Heart left ventricle (tissue), 13 donors: ENCODE results near the gene NEUROD6.

ENCODE experiments used
- POLR2A ChIP-seq, 2 donors: fragments of 450-650 bp; IDR thresholded peaks; one replicate each; pipeline ENCODE4 v1.6.1; 2017; ENCODE audit warnings: antibody characterized with exemption in 2 of 2, mild to moderate bottlenecking in 2 of 2, moderate library complexity in 2 of 2
- TF ChIP-seq, protein P1 (sequence below), 12 donors: fragments of 200-600 bp; sonication (generic) in 4 of 12; IDR thresholded peaks; one replicate each; pipeline versions ENCODE4 v1.5.0 to v1.8.0; 2018 to 2022; ENCODE audit warnings: antibody characterized with exemption in 12 of 12, mild to moderate bottlenecking in 5 of 12
- donor health status: ischemic (EF 13 %, LVEDD 7.1; RV severe dilation, severe dysfunction).
- donor health status: DM: no; HTN: yes; CAD: no.
- donor health status: DM: no; HTN: no; CAD: no.
- donor health status: ischemic (EF 25% LVEDD 6.9; RV normal size, moderate dysfunction).
- donor health status: ischemic (EF 25% LVEDD 5.7; RV mildly dilated, moderate dysfunction).
- donor health status: ischemic (EF 35%, LVEDD 5.7; RV mildly dilated, moderate dysfunction).
- donor health status: nonischemic (EF 11% LVEDD 7.7; RV severe dilation, severe dysfunction).
- donor health status: DM: yes; HTN: yes; CAD: no.
- donor health status: PGD.
- donor health status: ischemic (EF 29% LVEDD 5.4; RV normal size, mild dysfunction).
- donor health status: nonischemic (EF 23%, LVEDD 6.1; RV moderate dilation, normal function).

DNA sequence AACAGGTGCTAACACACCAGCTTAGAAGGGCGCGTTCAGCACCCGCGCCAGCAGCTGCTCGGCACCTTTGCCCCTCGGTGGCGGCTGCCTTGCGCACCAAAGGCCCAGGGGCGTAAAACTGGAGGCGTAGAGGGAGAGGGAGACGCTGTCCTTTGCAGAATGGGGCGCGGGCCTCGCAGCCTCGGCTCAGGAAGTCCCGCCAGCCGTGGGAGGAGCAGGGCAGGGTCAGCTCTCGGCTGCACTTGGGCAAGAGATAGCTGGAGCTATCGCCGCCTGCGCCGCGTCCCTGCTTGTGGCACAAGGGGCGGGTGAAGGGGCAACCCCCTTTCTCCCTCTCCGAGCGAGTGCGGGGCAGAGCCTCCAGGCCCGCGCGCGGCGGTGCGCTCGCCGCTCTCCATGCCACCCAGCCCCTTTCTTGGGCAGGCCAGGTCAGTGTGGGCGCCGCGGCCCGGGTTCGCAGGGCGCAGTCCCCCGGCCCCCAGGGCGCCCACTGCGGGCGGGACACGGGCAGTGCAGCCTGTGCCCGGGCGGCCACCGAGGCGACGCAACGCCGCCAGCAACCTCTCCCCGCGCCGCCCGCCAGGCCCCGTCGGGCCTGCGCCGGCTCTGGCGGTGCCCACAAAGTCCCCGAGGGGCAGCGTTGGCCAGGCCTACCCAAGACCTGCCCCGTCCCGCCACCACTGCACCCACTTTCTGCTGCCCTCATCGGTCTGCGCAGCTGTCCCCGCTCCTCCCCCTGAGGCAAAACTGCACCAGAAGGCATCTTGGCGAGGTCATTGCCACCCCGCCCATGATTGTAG lies 4.1 kb downstream of the NEUROD6 start:
- TF ChIP-seq, protein P1, sequence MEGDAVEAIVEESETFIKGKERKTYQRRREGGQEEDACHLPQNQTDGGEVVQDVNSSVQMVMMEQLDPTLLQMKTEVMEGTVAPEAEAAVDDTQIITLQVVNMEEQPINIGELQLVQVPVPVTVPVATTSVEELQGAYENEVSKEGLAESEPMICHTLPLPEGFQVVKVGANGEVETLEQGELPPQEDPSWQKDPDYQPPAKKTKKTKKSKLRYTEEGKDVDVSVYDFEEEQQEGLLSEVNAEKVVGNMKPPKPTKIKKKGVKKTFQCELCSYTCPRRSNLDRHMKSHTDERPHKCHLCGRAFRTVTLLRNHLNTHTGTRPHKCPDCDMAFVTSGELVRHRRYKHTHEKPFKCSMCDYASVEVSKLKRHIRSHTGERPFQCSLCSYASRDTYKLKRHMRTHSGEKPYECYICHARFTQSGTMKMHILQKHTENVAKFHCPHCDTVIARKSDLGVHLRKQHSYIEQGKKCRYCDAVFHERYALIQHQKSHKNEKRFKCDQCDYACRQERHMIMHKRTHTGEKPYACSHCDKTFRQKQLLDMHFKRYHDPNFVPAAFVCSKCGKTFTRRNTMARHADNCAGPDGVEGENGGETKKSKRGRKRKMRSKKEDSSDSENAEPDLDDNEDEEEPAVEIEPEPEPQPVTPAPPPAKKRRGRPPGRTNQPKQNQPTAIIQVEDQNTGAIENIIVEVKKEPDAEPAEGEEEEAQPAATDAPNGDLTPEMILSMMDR (IDR thresholded peaks at IDR 0.05) = peak in 2 of 12 donors; percentile 11 to 12
- no peak for TF ChIP-seq POLR2A (IDR thresholded peaks at IDR 0.05)
